Mucosa of rectum (tissue), 2 donors: ENCODE measurements around the gene FARP1.

Experiments
- H3K27ac ChIP-seq, 2 donors: one replicate each; pipeline ENCODE4 v1.7.0; 2013; ENCODE audit warnings: inconsistent platforms in 2 of 2, low read depth in 2 of 2, low read length in 2 of 2
- H3K27me3 ChIP-seq, 2 donors: one replicate each; pipeline ENCODE4 v1.7.0; 2013; ENCODE audit warnings: low read length in 2 of 2; ENCODE audit not compliant: control insufficient read depth in 2 of 2, insufficient read depth in 2 of 2
- H3K36me3 ChIP-seq, 2 donors: one replicate each; pipeline ENCODE4 v1.7.0; 2013; ENCODE audit warnings: low read length in 2 of 2; ENCODE audit not compliant: control insufficient read depth in 2 of 2, insufficient read depth in 2 of 2
- H3K4me1 ChIP-seq, 2 donors: one replicate each; pipeline ENCODE4 v1.7.0; 2013; ENCODE audit warnings: low read length in 2 of 2, mild to moderate bottlenecking in 1 of 2; ENCODE audit not compliant: control insufficient read depth in 2 of 2, insufficient read depth in 2 of 2
- H3K4me3 ChIP-seq, 2 donors: one replicate each; pipeline ENCODE4 v1.7.0; 2013; ENCODE audit warnings: low read length in 2 of 2
- H3K9ac ChIP-seq, 2 donors: one replicate each; pipeline ENCODE4 v1.7.0; 2013; ENCODE audit warnings: low read length in 2 of 2, low read depth in 1 of 2, mild to moderate bottlenecking in 1 of 2
- H3K9me3 ChIP-seq, 2 donors: one replicate each; pipeline ENCODE4 v1.7.0; 2013; ENCODE audit warnings: low read length in 2 of 2; ENCODE audit not compliant: control insufficient read depth in 2 of 2
- donor health status: healthy.
- donor health status: Normal muscosa, but diverticular disease.

FARP1 gene

DNA sequence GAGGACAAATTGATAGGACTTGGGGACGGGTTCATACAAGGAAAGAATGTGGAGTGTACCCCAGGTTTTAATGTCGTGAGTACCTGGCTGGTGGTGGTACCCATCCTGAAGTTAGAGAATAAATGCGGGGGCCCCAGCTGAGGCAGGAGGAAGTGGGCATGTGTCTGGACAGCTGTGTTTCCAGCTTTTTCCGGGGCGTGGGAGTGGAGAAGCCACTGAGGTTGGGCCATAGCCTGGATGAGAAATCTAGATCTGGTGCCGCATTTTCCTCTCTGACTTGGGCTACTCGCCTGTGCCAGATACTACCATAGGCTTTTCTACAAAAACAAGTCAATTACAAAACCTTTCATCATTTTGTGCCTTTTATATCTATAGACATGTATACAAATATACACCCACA, 286.6 kb downstream of the FARP1 start:
- no peak overlapping the region for H3K27ac ChIP-seq
- H3K9me3 ChIP-seq = no peaks in the 10 kb centered on the region
- peaks cover 3 to 8% of the 10 kb centered on the region in 2 donors for H3K36me3 ChIP-seq
- H3K9ac ChIP-seq = no peak overlapping the region
- H3K4me3 ChIP-seq = no peak overlapping the region
- H3K27me3 ChIP-seq = no peaks in the 10 kb centered on the region
- H3K4me1 ChIP-seq = peaks cover 0 to 3% of the 10 kb centered on the region in 2 donors

DNA sequence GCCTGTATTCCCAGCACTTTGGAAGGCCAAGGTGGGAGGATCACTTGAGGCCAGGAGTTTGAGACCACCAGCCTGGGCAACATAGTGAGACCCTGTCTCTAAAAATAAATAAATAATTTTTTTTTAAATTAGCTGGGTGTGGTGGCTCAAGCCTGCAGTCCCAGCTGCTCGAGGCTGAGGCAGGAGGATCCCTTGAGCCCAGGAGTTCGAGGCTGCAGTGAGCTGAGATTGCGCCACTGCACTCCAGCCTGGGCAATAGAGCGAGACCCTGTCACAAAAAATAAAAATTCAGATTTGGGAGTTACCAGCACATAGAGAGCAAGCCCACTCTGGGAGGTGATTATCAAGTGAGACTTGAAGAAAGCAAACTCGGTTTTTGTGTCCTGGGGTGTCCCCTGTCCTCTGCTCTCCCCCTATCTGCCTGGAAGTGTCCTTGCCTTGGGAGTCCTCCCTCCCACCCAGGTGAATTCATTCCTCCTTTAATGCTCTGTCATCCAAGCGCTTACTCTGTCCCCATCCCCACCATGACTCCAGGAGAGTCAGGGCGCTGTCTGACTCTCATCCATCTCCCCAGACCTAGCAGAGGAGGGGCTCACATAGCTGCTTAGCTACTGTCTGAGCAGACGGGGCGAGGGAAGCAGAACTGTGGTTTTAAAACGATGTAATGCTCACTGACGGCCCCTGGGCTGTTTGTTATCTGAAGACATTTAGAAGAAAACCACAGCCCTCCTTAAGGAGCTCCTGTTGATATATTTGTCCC, 287.3 kb downstream of the FARP1 start:
- Histone ChIP-seq H3K4me3 (no peak overlapping the region), H3K27me3 (no peaks in the 10 kb centered on the region), H3K9me3 (no peaks in the 10 kb centered on the region), H3K27ac (no peak overlapping the region), H3K4me1 (peaks cover 0 to 3% of the 10 kb centered on the region in 2 donors), H3K36me3 (peaks cover 3 to 6% of the 10 kb centered on the region in 2 donors), H3K9ac (no peak overlapping the region)

DNA sequence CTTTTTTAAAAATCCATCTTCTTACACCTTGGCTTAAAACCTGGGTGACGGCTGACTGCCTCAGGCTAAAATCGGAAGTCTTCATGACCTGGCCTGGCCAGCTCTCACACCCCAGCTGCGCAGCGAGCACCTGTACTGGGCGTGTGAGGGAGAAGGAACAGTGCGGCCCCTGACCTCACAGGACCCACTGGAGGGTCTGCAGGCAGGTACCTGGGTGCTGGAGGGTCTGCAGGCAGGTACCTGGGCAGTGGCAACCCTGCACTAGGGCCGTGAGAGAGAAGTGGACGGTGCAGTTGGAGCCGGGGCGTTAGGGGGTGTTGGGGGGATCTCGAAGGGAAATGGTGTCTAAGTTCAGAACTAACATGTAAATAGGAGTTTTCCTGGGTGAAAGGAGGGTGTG, 289.7 kb downstream of the FARP1 start:
- Histone ChIP-seq H3K4me1 (peaks cover 0 to 3% of the 10 kb centered on the region in 2 donors), H3K27me3 (no peaks in the 10 kb centered on the region), H3K4me3 (no peak overlapping the region), H3K9me3 (no peaks in the 10 kb centered on the region), H3K36me3 (peaks cover 0 to 2% of the 10 kb centered on the region in 2 donors), H3K9ac (no peak overlapping the region), H3K27ac (no peak overlapping the region)

DNA sequence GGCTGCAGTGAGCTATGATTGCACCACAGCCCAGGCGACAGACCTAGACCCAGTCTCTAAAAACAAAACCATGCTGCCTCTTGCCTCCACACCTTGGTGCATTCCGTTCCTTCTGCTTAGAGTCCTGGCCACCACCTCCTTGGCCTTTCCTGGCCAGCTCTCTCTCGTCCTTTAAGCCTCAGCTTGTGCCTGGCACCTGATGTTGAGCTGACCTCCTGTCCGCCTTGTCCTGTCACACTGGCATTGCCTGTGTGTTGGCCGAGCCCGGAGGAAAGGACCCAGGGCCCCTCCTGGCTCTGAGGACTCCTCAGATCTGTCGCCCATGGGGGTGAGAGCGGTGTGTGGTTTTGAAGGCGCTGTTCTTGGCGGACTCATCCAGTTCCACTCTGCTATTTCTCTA, 290.8 kb downstream of the FARP1 start:
- Histone ChIP-seq H3K27me3 (no peaks in the 10 kb centered on the region), H3K9ac (no peak overlapping the region), H3K4me1 (peaks cover 0 to 3% of the 10 kb centered on the region in 2 donors), H3K4me3 (no peak overlapping the region), H3K9me3 (no peaks in the 10 kb centered on the region), H3K27ac (no peak overlapping the region), H3K36me3 (no peaks in the 10 kb centered on the region)

DNA sequence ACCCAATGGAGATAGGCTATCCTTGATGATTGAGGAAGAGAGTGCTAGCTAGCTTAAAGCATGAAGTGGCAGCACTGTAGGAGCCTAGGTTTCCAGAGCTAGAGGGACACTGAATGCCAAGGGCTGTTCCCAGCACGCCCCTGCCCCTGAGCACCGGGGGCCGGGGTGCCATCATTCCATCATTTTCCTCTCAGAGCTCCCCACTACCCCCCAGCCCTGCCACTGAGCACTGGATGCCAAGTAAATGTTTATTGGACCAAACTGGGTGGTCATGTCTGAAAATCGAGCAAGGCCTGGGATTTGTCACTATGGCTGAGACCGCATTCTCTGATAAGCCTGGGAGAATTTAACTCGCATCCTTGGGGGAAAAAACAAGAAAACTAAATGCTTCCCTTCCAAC, 291.2 kb downstream of the FARP1 start:
- Histone ChIP-seq H3K27ac (no peak overlapping the region), H3K9ac (no peak overlapping the region), H3K4me1 (peaks cover 0 to 3% of the 10 kb centered on the region in 2 donors), H3K27me3 (no peaks in the 10 kb centered on the region), H3K9me3 (no peaks in the 10 kb centered on the region), H3K4me3 (no peak overlapping the region), H3K36me3 (no peaks in the 10 kb centered on the region)

DNA sequence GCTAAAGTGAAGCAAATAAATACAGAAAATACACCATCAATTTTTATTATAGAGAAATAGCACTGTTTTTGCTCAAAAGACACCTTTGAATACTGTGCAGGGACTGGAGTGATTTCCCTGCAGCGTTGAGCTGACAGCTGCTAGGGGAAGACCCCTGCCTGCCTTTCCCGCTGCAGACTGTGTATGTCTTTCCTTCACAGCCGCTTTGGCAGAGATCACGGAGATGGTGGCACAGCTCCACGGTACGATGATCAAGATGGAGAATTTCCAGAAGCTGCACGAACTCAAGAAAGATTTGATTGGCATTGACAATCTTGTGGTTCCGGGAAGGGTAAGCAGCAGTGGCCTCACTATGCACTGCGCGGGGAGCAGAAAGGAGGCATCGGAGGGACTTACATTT, 292.5 kb downstream of the FARP1 start:
- no peak overlapping the region for H3K4me3 ChIP-seq
- no peaks in the 10 kb centered on the region for H3K27me3 ChIP-seq
- H3K9ac ChIP-seq = no peak overlapping the region
- H3K27ac ChIP-seq = no peak overlapping the region
- peaks cover 0 to 3% of the 10 kb centered on the region in 2 donors for H3K4me1 ChIP-seq
- peaks cover 0 to 3% of the 10 kb centered on the region in 2 donors for H3K36me3 ChIP-seq
- no peaks in the 10 kb centered on the region for H3K9me3 ChIP-seq

DNA sequence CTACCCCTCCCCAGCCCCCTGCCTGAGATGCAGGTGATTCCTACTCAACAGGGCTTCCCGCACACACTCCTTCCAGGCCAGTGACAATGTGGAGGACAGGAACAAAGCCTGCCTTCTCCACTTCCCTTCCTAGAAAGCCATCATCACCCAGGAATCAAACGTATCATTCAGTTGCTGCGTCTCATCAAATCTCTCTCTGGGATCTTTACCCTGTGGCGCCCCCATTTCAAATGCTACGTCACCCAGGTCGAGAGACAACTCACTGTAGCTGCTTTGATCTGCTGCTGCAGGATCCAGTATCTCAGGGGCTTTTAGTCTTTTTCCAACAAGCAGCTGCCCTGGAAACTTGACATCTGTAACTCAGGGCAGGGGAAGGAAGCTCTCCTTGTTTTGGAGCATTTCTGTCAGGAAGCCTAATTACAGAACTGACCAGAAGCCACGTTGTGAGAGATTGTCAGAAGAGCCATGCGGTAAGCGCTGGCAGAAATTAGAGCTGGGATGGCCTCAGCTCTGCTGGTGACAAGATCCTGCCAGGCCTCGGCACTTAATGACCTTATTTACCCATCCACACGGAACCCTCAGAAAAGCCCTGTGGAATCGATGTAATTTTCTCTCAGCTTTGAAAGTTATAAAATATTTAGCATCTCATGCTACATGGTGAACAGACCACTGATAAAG, 293.5 kb downstream of the FARP1 start:
- Histone ChIP-seq H3K4me3 (no peak overlapping the region), H3K27me3 (no peaks in the 10 kb centered on the region), H3K36me3 (peaks cover 0 to 6% of the 10 kb centered on the region in 2 donors), H3K9ac (no peak overlapping the region), H3K9me3 (no peaks in the 10 kb centered on the region), H3K27ac (no peak overlapping the region), H3K4me1 (no peaks in the 10 kb centered on the region)

DNA sequence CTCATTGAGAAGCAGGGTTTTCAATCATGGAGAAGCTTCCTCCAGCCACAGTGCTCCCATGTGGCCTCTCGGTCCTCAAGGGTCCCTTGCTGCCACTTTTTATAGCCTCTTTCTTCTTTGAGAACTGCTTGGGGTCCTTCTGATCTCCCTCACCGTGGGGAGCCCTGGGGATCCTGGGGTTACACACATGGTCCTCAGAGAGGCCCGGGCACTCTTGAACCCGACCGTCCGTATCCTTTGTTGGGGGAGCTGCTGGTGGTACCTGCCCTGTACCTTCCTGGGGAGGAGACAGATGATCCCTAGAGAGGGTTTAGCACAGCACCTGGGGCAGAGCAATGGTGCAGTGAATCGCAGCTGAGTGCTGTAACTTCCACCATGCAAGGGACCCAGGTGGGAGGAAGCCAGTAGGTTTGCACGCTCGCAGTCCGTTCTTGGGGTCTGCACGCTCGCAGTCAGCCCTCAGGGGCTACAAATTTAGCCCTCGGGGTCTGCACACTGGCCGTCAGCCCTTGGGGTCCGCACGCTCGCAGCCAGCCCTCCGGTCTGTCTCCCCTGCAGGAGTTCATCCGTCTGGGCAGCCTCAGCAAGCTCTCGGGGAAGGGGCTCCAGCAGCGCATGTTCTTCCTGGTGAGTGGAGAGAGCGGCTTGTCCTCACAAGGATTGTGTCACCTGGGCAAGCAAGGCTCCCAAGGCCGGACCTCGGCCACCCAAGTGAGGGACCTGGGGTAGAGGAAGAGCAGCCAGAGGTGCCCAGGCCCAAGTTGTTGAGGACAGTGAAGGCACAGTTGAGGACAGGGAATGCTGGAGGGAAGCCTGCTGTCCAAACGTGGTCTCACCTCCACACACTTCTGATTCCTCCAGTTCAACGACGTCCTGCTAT, 295.6 kb downstream of the FARP1 start:
- H3K27ac ChIP-seq = no peak overlapping the region

DNA sequence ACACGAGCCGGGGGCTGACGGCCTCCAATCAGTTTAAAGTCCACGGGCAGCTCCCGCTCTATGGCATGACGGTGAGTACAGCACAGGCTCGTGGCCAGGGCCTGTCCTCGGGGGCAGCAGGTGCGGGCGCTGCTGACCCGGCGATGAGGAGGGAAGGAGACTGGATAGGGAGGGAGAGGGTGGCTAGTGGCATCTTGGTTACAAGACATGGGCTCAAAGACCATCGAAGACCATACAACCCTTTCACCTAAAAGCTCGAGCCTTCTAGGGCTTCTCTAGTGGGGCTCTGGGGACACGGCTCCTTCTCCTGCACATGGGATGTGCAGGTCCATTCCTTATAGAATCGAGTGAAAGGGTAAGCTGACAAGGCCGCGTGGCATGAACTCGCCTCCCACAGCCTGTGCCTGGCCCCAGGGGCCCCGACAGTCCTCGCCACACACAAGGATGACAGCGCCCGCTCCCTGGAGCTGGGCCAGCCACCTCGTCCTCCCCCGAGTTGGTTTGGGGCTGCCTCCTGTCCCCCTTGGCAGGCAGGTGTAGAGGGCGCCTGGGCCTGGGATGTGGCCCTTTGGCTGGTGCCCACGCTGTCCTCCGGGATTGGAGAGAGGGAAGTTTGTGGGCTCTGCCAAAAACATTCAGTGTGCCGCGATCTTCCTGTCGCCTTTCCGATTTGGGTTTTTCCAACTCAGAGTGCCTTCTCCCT, 296.4 kb downstream of the FARP1 start:
- H3K9ac ChIP-seq = no peak overlapping the region
- no peaks in the 10 kb centered on the region for H3K4me1 ChIP-seq
- H3K9me3 ChIP-seq = no peaks in the 10 kb centered on the region
- no peaks in the 10 kb centered on the region for H3K27me3 ChIP-seq
- no peak overlapping the region for H3K4me3 ChIP-seq
- peaks cover 0 to 6% of the 10 kb centered on the region in 2 donors for H3K36me3 ChIP-seq
- H3K27ac ChIP-seq = no peak overlapping the region

More for the DNA sequence above, 295.6 kb downstream of the FARP1 start:
- H3K4me3 ChIP-seq = no peak overlapping the region
- H3K36me3 ChIP-seq = peaks cover 0 to 6% of the 10 kb centered on the region in 2 donors
- H3K9me3 ChIP-seq = no peaks in the 10 kb centered on the region
- no peaks in the 10 kb centered on the region for H3K27me3 ChIP-seq
- no peaks in the 10 kb centered on the region for H3K4me1 ChIP-seq
- no peak overlapping the region for H3K9ac ChIP-seq
